ENCODE results near the gene CCSER2. TPM values are rescaled to one million over a fixed set of nuclear protein-coding genes. Genes with fewer than 3 reads are reported as not detected.

Gene CCSER2
- total RNA-seq, 1 donor: 113 TPM

DNA sequence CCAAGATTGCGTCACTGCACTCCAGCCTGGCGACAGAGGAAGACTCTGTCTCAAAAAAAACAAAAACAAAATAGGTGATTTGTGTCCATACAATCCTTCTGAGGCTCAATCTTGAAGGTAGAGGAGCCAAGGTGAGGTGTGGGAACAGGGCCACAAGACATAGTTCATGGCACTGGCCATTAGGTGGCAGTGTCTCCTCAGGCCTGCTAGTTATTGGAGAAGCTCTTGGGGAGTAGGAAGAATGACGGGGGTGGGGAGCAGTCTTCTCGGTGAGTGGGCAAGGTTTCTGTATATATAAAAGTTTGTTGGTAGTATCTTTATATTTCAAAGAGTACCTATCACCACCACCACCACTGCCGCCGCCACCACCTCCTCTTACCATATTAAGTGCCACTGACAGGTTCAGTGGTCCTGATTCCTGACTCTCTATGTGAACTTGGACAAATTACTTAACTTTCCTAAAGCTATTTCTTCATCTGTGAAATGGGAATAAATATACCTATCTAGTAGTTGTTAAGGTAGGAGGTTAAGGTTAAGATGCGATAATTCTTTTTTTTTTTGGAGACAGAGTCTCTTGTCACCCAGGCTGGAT is 24.0 kb downstream of the CCSER2 start:
- Histone ChIP-seq H3K9me3 (ENCODE audit: low read depth, low read length) (no peaks in the 10 kb centered on the region), H3K4me1 (ENCODE audit: insufficient read depth, low read length) (peaks cover 18% of the 10 kb centered on the region), H3K4me3 (ENCODE audit: low read length) (no peak overlapping the region), H3K27me3 (ENCODE audit: insufficient read depth, low read length) (no peaks in the 10 kb centered on the region)

DNA sequence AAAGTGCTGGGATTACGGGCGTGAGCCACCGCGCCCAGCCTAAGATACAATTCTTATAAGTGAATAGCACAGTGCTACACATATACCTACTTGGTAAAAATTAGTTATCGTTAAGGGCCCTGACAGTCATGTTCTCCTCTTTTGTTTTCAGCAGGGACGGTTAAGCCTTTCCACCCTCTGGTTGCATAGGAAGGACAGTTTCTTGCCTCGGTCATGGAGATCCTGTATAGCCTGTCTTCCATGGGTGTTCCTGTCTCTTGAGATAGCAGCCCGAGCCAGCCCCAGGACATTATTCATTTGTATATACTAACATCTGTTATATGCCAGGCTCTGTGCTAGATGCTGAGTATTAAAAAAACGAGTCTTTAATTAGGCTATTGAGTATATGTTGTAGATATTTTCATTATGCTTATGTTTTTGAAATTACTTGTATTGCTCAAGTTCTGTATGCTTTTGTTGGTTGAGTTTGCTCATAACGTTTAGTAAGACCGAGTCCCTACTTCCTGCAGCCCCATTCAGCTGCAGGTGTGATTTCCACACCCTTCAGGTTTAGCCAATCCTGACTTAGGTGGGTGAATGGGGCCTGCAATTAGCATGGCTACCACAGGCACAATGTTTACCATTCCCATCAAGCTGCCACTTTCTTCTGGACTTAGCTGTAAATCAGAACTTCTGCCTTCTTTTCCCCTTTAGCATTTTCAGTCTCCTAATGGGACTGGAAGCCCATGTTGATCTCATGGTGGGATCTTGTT is 24.8 kb downstream of the CCSER2 start:
- no peaks in the 10 kb centered on the region for H3K27me3 ChIP-seq (ENCODE audit: insufficient read depth, low read length)
- no peak overlapping the region for H3K4me3 ChIP-seq (ENCODE audit: low read length)
- peaks cover 18% of the 10 kb centered on the region for H3K4me1 ChIP-seq (ENCODE audit: insufficient read depth, low read length)
- no peaks in the 10 kb centered on the region for H3K9me3 ChIP-seq (ENCODE audit: low read depth, low read length)

DNA sequence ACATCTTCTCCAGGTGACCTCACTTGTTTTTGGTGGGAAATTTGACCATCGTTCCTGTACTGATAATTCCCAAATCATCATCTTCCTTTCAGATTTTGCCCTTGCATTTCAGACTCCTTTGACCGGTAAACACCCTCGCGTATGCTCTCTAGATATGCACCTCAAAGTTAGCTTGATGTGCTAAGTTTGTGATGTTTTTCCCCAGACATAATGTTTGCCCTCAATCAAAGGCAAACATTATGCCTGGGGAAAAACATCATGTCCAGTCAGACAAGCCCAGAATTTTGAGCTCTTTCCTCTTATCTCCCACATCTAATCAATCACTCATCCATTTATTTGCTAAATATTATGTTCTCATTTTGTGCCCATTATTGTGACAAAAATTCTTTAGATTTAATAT is 26.2 kb downstream of the CCSER2 start:
- Histone ChIP-seq H3K4me3 (ENCODE audit: low read length) (no peak overlapping the region), H3K4me1 (ENCODE audit: insufficient read depth, low read length) (peaks cover 18% of the 10 kb centered on the region), H3K9me3 (ENCODE audit: low read depth, low read length) (no peaks in the 10 kb centered on the region), H3K27me3 (ENCODE audit: insufficient read depth, low read length) (no peaks in the 10 kb centered on the region)

DNA sequence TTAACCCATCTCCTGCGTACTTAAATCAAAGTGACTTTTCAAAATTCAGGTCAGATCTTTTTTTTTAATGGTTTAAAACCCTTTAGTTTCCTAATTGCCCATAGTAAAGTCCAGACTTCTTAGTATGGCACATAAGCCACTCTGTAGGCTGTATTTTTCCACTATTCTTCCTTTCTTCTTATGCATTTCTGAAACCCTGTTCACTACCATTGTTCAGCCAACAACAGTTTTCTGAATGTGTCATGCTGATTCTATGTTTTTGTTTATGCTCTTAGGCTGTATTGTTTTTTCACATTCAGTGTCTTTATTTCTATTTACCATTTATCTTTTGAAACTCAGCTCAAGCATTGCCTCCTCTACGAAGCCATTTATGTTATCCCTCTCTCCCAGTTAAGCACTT is 26.7 kb downstream of the CCSER2 start:
- Histone ChIP-seq H3K4me1 (ENCODE audit: insufficient read depth, low read length) (peaks cover 18% of the 10 kb centered on the region), H3K9me3 (ENCODE audit: low read depth, low read length) (no peaks in the 10 kb centered on the region), H3K27me3 (ENCODE audit: insufficient read depth, low read length) (no peaks in the 10 kb centered on the region), H3K4me3 (ENCODE audit: low read length) (no peak overlapping the region)

GRCh38 chr10:84356928-84357327 is 28.5 kb downstream of the CCSER2 start:
- H3K27me3 ChIP-seq (ENCODE audit: insufficient read depth, low read length): no peaks in the 10 kb centered on the region
- H3K4me3 ChIP-seq (ENCODE audit: low read length): no peak overlapping the region
- H3K9me3 ChIP-seq (ENCODE audit: low read depth, low read length): no peaks in the 10 kb centered on the region
- peaks cover 24% of the 10 kb centered on the region for H3K4me1 ChIP-seq (ENCODE audit: insufficient read depth, low read length)

DNA sequence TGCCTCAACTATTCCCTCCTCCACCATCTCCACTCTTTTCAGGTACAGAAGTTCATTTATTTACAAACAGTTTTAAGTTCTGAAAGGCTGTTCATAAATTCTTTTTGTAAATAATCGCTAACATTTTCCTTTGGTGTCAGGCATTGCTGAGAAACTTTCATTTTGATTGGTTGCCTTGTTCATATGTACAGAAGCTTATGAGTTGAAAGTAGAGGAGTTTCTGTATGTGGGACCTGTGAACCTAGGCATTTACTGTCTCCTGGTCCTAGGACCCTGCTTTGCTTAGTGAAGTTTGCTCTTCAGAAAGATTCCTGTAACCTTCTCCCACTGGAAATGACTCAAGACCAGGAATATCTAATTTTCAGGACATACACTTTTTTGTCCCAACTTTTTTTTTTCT is 30.4 kb downstream of the CCSER2 start:
- no peaks in the 10 kb centered on the region for H3K27me3 ChIP-seq (ENCODE audit: insufficient read depth, low read length)
- peaks cover 23% of the 10 kb centered on the region for H3K4me1 ChIP-seq (ENCODE audit: insufficient read depth, low read length)
- H3K4me3 ChIP-seq (ENCODE audit: low read length): no peak overlapping the region
- no peaks in the 10 kb centered on the region for H3K9me3 ChIP-seq (ENCODE audit: low read depth, low read length)

- Histone ChIP-seq H3K27me3 (ENCODE audit: insufficient read depth, low read length) (no peaks in the 10 kb centered on the region), H3K9me3 (ENCODE audit: low read depth, low read length) (no peaks in the 10 kb centered on the region), H3K4me3 (ENCODE audit: low read length) (no peak overlapping the region), H3K4me1 (ENCODE audit: insufficient read depth, low read length) (peaks cover 20% of the 10 kb centered on the region)
Observed at GRCh38 chr10:84360637-84361365, 32.4 kb downstream of the CCSER2 start.

- Histone ChIP-seq H3K4me3 (ENCODE audit: low read length) (no peak overlapping the region), H3K27me3 (ENCODE audit: insufficient read depth, low read length) (no peaks in the 10 kb centered on the region), H3K4me1 (ENCODE audit: insufficient read depth, low read length) (peaks cover 20% of the 10 kb centered on the region), H3K9me3 (ENCODE audit: low read depth, low read length) (no peaks in the 10 kb centered on the region)
Observed at GRCh38 chr10:84365335-84365881, 37.0 kb downstream of the CCSER2 start.

DNA sequence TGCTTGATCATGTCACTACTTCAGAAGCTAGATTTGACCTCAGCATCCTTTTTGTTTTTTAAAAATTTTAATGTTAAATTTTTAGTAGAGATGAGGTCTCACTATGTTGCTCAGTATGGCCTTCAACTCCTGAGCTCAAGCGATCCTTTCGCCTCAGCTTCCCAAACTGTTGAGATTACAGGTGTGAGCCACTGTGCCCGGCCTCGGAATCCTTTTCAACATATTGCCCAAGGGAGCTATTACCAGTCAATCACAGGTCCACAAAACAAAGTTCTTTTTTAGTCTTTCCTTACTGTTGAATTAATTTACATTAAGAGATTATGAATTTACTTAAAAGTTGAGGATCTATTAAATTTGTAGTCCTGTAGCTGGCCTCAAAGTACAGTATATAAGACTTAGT is 37.7 kb downstream of the CCSER2 start:
- Histone ChIP-seq H3K9me3 (ENCODE audit: low read depth, low read length) (no peaks in the 10 kb centered on the region), H3K27me3 (ENCODE audit: insufficient read depth, low read length) (no peaks in the 10 kb centered on the region), H3K4me3 (ENCODE audit: low read length) (no peak overlapping the region), H3K4me1 (ENCODE audit: insufficient read depth, low read length) (peaks cover 14% of the 10 kb centered on the region)

DNA sequence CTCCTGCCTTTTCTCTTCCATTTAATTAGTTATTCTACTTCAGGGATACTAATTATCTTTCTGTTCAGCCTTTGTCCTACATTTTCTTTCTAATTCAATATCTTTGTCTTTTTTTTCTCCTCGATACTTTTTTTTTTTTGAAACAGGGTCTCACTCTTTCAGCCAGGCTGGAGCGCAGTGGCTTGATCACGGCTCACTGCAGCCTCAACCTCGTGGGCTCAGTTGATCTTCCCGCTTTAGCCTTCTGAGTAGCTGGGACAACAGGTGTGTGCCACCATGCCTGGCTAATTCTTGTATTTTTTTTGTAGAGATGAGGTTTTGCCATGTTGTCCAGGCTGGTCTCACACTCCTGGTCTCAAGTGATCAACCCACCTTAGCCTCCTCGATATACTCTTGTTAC is 38.9 kb downstream of the CCSER2 start:
- H3K4me1 ChIP-seq (ENCODE audit: insufficient read depth, low read length): peaks cover 10% of the 10 kb centered on the region
- no peaks in the 10 kb centered on the region for H3K27me3 ChIP-seq (ENCODE audit: insufficient read depth, low read length)
- no peak overlapping the region for H3K4me3 ChIP-seq (ENCODE audit: low read length)
- no peaks in the 10 kb centered on the region for H3K9me3 ChIP-seq (ENCODE audit: low read depth, low read length)

DNA sequence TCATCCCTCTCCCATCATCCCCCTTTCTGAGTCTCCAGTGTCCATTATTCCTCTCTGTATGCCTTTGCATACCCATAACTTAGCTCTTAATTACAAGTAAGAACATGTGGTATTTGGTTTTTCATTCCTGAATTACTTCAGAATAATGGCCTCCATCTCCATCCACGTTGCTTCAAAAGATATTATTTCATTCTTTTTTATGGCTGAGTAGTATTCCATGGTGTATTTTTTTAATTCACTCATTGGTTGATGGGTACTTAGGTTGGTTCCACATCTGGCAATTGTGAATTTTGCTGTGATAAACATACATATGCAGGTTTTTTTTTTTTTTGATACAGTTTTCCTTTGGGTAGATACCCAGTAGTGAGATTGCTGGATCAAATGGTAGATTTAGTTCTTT is 40.4 kb downstream of the CCSER2 start:
- Histone ChIP-seq H3K4me1 (ENCODE audit: insufficient read depth, low read length) (no peaks in the 10 kb centered on the region), H3K4me3 (ENCODE audit: low read length) (no peak overlapping the region), H3K27me3 (ENCODE audit: insufficient read depth, low read length) (no peaks in the 10 kb centered on the region), H3K9me3 (ENCODE audit: low read depth, low read length) (no peaks in the 10 kb centered on the region)

DNA sequence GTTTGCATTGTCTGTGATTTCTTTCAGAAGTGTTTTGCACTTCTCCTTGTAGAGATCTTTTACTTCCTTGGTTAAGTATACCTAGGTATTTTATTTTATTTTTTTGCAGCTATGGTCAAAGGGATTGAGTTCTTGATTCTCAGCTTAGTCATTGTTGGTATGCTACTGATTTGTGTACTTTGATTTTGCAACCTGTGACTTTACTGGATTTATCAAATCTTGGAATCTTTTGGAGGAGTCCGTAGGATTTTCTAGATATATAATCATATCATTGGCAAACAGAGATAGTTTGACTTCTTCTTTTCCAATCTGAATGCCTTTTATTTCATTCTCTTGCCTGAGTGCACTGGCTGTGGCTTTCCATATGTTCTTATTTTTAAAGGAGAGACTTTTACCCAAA is 41.9 kb downstream of the CCSER2 start:
- H3K4me3 ChIP-seq (ENCODE audit: low read length): no peak overlapping the region
- no peaks in the 10 kb centered on the region for H3K27me3 ChIP-seq (ENCODE audit: insufficient read depth, low read length)
- H3K9me3 ChIP-seq (ENCODE audit: low read depth, low read length): no peaks in the 10 kb centered on the region
- no peaks in the 10 kb centered on the region for H3K4me1 ChIP-seq (ENCODE audit: insufficient read depth, low read length)

GRCh38 chr10:84371944-84372343 is 43.6 kb downstream of the CCSER2 start:
- Histone ChIP-seq H3K27me3 (ENCODE audit: insufficient read depth, low read length) (no peaks in the 10 kb centered on the region), H3K4me1 (ENCODE audit: insufficient read depth, low read length) (no peaks in the 10 kb centered on the region), H3K4me3 (ENCODE audit: low read length) (no peak overlapping the region)

DNA sequence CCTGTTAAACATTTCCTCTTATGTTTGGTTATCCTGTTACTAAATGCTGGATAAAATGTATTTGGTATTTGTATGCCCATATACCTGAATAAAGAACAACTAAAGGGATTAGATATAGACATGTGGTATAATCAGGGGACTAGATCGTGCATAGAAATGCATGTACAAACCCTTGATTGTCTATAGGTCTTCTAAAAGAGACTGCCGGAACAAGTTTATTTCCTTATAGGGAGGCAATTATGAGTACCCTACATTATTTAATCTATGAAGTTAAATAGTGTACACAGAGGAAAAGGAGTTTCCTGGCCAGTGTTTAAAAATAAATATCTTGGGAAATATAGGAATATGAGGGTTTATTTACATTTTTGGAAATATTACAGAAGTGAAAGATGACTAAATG is 44.6 kb downstream of the CCSER2 start:
- Histone ChIP-seq H3K4me3 (ENCODE audit: low read length) (no peak overlapping the region), H3K9me3 (ENCODE audit: low read depth, low read length) (no peaks in the 10 kb centered on the region), H3K27me3 (ENCODE audit: insufficient read depth, low read length) (no peaks in the 10 kb centered on the region), H3K4me1 (ENCODE audit: insufficient read depth, low read length) (no peaks in the 10 kb centered on the region)

More at GRCh38 chr10:84371944-84372343, 43.6 kb downstream of the CCSER2 start:
- H3K9me3 ChIP-seq (ENCODE audit: low read depth, low read length): no peaks in the 10 kb centered on the region

- no peak overlapping the region for H3K4me3 ChIP-seq (ENCODE audit: low read length)
- no peaks in the 10 kb centered on the region for H3K9me3 ChIP-seq (ENCODE audit: low read depth, low read length)
- no peaks in the 10 kb centered on the region for H3K4me1 ChIP-seq (ENCODE audit: insufficient read depth, low read length)
- no peaks in the 10 kb centered on the region for H3K27me3 ChIP-seq (ENCODE audit: insufficient read depth, low read length)
Observed at GRCh38 chr10:84374455-84374854, 46.1 kb downstream of the CCSER2 start.
